ENCODE data around the gene ZBTB38.
A peak's percentile ranks its signal among the peaks of the same experiment; 100 is the strongest.

The ZBTB38 gene

DNA sequence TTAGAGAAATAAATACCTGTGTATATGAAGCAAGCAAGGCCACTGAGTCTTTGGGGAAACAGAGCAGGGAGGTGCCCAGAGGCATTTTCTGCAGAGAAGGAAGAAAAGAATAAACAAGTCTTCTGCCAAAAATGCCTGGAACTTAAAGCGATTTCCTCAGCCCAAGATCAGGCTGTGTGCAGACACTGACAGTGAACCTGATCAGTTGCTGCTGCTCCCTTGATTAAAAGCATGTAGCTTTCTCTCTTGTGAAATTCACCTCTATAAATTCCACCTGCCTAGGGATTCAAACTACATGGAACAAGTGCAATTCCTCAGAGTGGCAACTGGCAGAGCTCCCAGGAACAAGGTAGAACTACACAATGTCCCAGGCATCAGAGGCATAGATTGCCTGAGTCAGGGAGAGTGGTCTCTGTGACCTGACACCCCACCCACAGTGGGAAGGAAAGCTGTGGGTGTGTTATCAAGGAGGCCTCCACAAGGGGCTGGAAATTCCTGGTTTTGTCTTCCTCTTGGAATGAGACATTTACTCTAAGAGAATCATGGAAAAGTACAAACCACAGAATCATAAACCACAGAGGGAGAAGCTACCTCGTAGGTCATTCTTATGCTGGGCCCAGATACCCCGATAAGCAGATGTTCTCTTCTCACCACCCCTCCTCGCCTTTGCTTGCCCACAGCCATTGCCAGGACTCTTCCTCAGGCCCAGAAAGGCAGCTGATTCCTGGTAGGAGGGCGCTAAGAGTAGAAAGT is 1.8 kb upstream of the ZBTB38 start:
- Histone ChIP-seq H3K4me3 (ENCODE audit: insufficient read depth, low read depth, low read length, poor library complexity, severe bottlenecking) (no peak overlapping the region), H3K4me1 (ENCODE audit: control insufficient read depth, insufficient read depth, low read length, poor library complexity, severe bottlenecking) (no peaks in the 10 kb centered on the region), H3K27ac (ENCODE audit: insufficient read depth, low read length, poor library complexity, severe bottlenecking) (no peak overlapping the region), H3K27me3 (replicated peaks; ENCODE audit: control insufficient read depth, insufficient read depth, low read length, poor library complexity, severe bottlenecking) (no peaks in the 10 kb centered on the region), H3K9me3 (ENCODE audit: control insufficient read depth, low read length) (no peaks in the 10 kb centered on the region), H3K36me3 (ENCODE audit: control insufficient read depth, insufficient read depth, low read length) (no peaks in the 10 kb centered on the region)
- no peak for DNase-seq

DNA sequence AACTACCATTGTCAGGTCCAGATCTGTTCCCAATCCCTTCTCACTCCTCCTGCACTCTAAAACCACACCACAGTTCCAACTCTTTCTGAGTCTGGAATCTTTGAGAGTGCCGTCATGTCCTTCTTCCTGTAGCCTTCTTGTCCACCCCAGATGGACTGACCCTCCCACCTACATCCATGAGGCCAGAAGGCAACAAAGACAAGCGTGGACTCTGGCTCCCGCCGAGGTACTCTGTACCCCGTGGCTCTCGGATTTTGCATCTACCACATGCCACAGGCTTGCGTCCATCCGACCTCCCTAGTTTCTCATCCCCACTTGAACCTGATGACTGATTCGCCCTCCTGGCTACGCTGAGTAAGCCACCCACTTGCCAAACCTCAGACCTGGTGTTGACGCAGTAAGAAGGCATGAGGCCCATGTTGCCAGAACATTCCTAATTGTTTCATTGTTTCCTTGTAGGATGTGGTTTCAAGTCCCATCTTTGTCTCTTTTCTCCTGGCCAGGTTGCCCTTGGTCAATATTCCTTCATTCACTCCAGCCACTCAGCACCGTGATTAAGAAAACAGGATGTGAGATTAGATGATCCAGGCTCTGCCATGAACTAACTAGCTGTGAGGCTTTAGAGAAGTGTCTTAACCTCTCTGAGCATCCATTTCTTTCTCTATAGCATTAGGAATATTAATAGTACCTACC is 1.1 kb upstream of the ZBTB38 start:
- no peak for DNase-seq
- H3K4me1 ChIP-seq (ENCODE audit: control insufficient read depth, insufficient read depth, low read length, poor library complexity, severe bottlenecking), result no peaks in the 10 kb centered on the region
- H3K27me3 ChIP-seq (replicated peaks; ENCODE audit: control insufficient read depth, insufficient read depth, low read length, poor library complexity, severe bottlenecking), result no peaks in the 10 kb centered on the region
- H3K4me3 ChIP-seq (ENCODE audit: insufficient read depth, low read depth, low read length, poor library complexity, severe bottlenecking), result no peak overlapping the region
- H3K36me3 ChIP-seq (ENCODE audit: control insufficient read depth, insufficient read depth, low read length), result no peaks in the 10 kb centered on the region
- H3K27ac ChIP-seq (ENCODE audit: insufficient read depth, low read length, poor library complexity, severe bottlenecking), result no peak overlapping the region
- H3K9me3 ChIP-seq (ENCODE audit: control insufficient read depth, low read length), result no peaks in the 10 kb centered on the region

DNA sequence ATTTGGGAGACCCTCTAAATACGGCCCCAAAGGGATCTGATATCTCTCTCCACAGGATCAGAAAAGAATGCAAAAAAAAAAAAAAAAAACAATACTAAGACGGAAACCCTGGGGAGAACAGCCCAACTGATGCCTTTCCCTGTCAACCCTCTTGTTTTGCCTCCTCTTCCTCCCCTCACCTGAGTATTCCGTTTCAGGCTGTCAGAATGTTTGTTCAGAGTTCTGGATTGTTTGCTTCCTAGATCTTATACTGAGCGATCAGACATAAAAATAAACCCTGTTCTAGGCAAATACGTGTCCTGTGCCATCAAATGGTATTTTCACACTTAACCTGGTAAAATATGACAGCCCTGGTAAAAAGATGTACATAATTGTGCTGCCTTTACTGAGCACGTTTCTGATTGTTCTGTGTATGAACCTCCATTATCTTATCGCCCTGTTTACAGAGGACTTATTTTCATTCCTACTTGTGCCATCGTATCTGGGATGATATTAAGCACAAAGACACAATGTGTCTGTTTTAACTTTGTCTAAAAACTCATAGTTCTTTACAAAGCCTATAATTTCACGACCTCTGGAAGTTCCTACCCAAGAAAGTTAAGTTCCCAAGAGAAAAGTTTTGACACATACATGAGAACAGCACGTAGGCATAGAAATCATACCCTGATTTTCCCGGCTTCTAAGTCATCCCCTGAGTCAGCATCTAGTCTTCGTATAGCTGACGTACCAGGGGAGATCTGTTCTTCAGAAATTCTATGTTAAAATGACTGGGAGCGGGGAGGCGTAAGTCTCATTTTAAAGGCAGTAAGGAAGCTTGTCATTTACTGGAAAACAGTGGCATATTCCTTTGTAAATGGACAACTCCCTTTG is 856 bp downstream of the ZBTB38 start:
- H3K27ac ChIP-seq (ENCODE audit: insufficient read depth, low read length, poor library complexity, severe bottlenecking), result no peak overlapping the region
- no peak for DNase-seq
- no peaks in the 10 kb centered on the region for H3K9me3 ChIP-seq (ENCODE audit: control insufficient read depth, low read length)
- H3K4me3 ChIP-seq (ENCODE audit: insufficient read depth, low read depth, low read length, poor library complexity, severe bottlenecking), result no peak overlapping the region
- H3K36me3 ChIP-seq (ENCODE audit: control insufficient read depth, insufficient read depth, low read length), result no peaks in the 10 kb centered on the region
- no peaks in the 10 kb centered on the region for H3K4me1 ChIP-seq (ENCODE audit: control insufficient read depth, insufficient read depth, low read length, poor library complexity, severe bottlenecking)
- no peaks in the 10 kb centered on the region for H3K27me3 ChIP-seq (replicated peaks; ENCODE audit: control insufficient read depth, insufficient read depth, low read length, poor library complexity, severe bottlenecking)

- H3K27ac ChIP-seq (ENCODE audit: insufficient read depth, low read length, poor library complexity, severe bottlenecking), result no peak overlapping the region
- H3K27me3 ChIP-seq (replicated peaks; ENCODE audit: control insufficient read depth, insufficient read depth, low read length, poor library complexity, severe bottlenecking), result no peaks in the 10 kb centered on the region
- H3K4me1 ChIP-seq (ENCODE audit: control insufficient read depth, insufficient read depth, low read length, poor library complexity, severe bottlenecking), result no peaks in the 10 kb centered on the region
- H3K9me3 ChIP-seq (ENCODE audit: control insufficient read depth, low read length), result no peaks in the 10 kb centered on the region
- H3K36me3 ChIP-seq (ENCODE audit: control insufficient read depth, insufficient read depth, low read length), result no peaks in the 10 kb centered on the region
- no peak overlapping the region for H3K4me3 ChIP-seq (ENCODE audit: insufficient read depth, low read depth, low read length, poor library complexity, severe bottlenecking)
- DNase-seq, result peak; percentile 36 to 50 (median 39)
Measured at GRCh38 chr3:141370065-141370533, 1.8 kb downstream of the ZBTB38 start.

DNA sequence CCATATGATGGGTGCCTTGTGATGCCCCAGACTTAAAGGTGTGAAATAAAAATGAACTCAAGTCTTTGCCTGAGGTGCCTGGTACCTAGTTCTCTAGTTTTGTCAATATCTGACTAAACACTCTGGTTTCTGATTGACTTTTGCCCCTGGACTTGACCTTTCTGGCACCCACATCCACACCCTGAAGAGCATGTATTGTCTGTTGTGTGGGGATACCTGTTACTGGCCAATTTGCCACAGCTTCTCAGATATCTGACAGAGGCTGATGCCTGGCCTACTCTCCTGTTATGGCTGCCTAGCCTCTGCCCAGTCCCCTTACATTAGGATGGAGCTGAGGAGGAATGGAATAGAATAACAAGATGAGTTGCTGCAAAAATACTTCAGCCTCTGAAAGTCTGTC is 3.6 kb downstream of the ZBTB38 start:
- Histone ChIP-seq H3K9me3 (ENCODE audit: control insufficient read depth, low read length) (no peaks in the 10 kb centered on the region), H3K4me3 (ENCODE audit: insufficient read depth, low read depth, low read length, poor library complexity, severe bottlenecking) (no peak overlapping the region), H3K27me3 (replicated peaks; ENCODE audit: control insufficient read depth, insufficient read depth, low read length, poor library complexity, severe bottlenecking) (no peaks in the 10 kb centered on the region), H3K36me3 (ENCODE audit: control insufficient read depth, insufficient read depth, low read length) (no peaks in the 10 kb centered on the region), H3K27ac (ENCODE audit: insufficient read depth, low read length, poor library complexity, severe bottlenecking) (no peak overlapping the region), H3K4me1 (ENCODE audit: control insufficient read depth, insufficient read depth, low read length, poor library complexity, severe bottlenecking) (no peaks in the 10 kb centered on the region)
- no peak for DNase-seq

DNA sequence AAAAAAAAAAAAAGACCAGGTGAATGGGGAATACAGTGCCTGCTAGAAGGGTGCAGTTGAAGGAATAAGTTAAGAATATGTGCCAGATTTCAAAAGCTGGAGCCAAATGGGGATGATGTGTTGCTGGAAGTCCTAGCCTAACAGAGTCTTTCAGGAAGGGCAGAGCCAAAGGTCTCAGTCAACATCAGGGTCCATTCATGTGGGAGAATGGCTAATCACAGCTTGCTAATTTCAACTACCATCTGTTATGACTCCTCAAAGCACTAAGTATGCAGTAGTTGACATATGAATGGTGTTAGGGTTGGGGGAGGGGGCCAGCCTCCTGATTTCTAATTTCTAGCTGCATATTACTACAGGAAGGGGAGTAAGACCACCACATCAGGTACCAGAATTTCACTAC is 4.4 kb downstream of the ZBTB38 start:
- no peaks in the 10 kb centered on the region for H3K27me3 ChIP-seq (replicated peaks; ENCODE audit: control insufficient read depth, insufficient read depth, low read length, poor library complexity, severe bottlenecking)
- no peak overlapping the region for H3K27ac ChIP-seq (ENCODE audit: insufficient read depth, low read length, poor library complexity, severe bottlenecking)
- H3K36me3 ChIP-seq (ENCODE audit: control insufficient read depth, insufficient read depth, low read length), result no peaks in the 10 kb centered on the region
- no peak overlapping the region for H3K4me3 ChIP-seq (ENCODE audit: insufficient read depth, low read depth, low read length, poor library complexity, severe bottlenecking)
- H3K4me1 ChIP-seq (ENCODE audit: control insufficient read depth, insufficient read depth, low read length, poor library complexity, severe bottlenecking), result no peaks in the 10 kb centered on the region
- H3K9me3 ChIP-seq (ENCODE audit: control insufficient read depth, low read length), result no peaks in the 10 kb centered on the region
- no peak for DNase-seq

- DNase-seq, result no peak
- no peaks in the 10 kb centered on the region for H3K9me3 ChIP-seq (ENCODE audit: control insufficient read depth, low read length)
- no peak overlapping the region for H3K27ac ChIP-seq (ENCODE audit: insufficient read depth, low read length, poor library complexity, severe bottlenecking)
- no peaks in the 10 kb centered on the region for H3K27me3 ChIP-seq (replicated peaks; ENCODE audit: control insufficient read depth, insufficient read depth, low read length, poor library complexity, severe bottlenecking)
- H3K36me3 ChIP-seq (ENCODE audit: control insufficient read depth, insufficient read depth, low read length), result no peaks in the 10 kb centered on the region
- H3K4me1 ChIP-seq (ENCODE audit: control insufficient read depth, insufficient read depth, low read length, poor library complexity, severe bottlenecking), result no peaks in the 10 kb centered on the region
- H3K4me3 ChIP-seq (ENCODE audit: insufficient read depth, low read depth, low read length, poor library complexity, severe bottlenecking), result no peak overlapping the region
Measured at GRCh38 chr3:141373232-141373631, 4.9 kb downstream of the ZBTB38 start.

DNA sequence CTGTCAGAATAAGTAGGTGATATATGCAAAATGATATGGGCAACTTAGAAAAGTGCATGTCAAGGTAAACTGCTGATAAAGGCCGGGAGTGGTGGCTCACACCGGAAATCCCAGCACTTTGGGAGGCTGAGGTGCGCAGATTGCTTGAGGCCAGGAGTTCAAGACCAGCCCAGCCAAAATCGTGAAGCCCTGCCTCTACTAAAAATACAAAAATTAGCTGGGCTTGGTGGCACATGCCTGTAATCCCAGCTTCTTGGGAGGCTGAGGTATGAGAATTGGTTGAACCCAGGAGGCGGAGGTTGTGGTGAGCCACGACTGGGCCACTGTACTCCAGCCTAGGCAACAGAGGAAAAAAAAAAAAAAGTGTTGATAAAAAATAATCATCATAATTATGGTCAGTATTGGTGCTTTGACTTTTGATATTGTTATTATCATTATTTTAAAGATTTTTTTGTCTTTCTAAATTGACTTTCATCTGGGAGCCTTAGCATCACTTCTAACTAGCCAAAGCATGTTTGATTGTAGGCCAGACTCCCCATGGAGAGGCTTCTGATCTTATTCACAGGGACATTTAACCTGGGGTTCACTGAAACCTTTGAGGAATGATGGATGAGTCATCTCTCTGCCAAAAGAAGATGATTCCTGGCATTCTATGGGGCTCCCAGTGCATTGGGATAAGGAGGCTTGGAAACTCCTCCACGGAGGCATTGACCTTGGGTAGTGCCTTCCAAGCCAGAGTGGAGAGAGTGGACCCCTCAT is 5.6 kb downstream of the ZBTB38 start:
- Histone ChIP-seq H3K4me3 (ENCODE audit: insufficient read depth, low read depth, low read length, poor library complexity, severe bottlenecking) (no peak overlapping the region), H3K27ac (ENCODE audit: insufficient read depth, low read length, poor library complexity, severe bottlenecking) (no peak overlapping the region), H3K36me3 (ENCODE audit: control insufficient read depth, insufficient read depth, low read length) (no peaks in the 10 kb centered on the region), H3K9me3 (ENCODE audit: control insufficient read depth, low read length) (no peaks in the 10 kb centered on the region), H3K27me3 (replicated peaks; ENCODE audit: control insufficient read depth, insufficient read depth, low read length, poor library complexity, severe bottlenecking) (no peaks in the 10 kb centered on the region), H3K4me1 (ENCODE audit: control insufficient read depth, insufficient read depth, low read length, poor library complexity, severe bottlenecking) (no peaks in the 10 kb centered on the region)
- no peak for DNase-seq

DNA sequence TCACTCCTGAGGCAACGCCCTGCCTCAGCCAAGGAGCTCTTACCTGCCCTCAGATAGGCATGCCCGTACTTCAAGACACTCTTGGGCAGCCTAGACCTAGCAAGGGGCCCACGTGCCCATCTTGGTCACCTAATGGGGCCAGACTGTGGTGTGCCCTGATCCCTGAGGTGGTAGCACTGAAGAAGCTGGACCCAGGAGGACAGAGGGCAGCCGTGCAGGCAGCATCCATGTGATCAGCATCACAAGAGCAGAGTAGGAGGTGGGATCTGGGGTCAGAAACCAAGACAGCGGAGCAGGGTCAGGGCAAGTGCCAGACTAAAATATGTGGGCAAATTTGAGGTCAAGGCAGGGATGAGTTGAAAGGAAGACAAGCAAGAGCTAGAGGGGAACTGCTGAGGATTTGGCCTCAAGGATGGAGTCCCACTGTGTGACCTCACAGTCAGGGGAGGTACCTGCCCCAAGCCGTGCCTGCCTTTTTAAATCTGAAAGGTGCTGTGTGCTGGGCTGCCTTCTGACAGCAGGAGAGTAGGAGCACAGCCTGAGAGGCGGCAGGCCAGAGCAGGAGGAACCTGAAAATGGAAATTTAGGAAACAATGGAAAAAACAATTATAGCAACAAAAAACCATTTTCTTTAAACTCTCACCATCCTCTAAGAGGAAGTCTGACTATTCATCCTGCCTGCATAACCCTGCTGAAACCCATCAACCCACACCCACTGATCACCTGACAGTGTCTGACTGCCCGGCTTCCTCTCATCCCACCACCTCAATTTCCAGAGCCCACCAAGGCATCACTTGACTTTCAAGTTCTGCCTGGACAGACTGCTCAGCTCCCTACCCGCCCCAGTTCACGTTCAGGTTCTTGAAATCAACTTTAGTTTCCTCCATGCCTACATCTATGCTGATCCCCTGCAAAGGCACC is 7.3 kb downstream of the ZBTB38 start:
- Histone ChIP-seq H3K4me3 (ENCODE audit: insufficient read depth, low read depth, low read length, poor library complexity, severe bottlenecking) (no peak overlapping the region), H3K36me3 (ENCODE audit: control insufficient read depth, insufficient read depth, low read length) (no peaks in the 10 kb centered on the region), H3K27ac (ENCODE audit: insufficient read depth, low read length, poor library complexity, severe bottlenecking) (no peak overlapping the region), H3K4me1 (ENCODE audit: control insufficient read depth, insufficient read depth, low read length, poor library complexity, severe bottlenecking) (no peaks in the 10 kb centered on the region), H3K27me3 (replicated peaks; ENCODE audit: control insufficient read depth, insufficient read depth, low read length, poor library complexity, severe bottlenecking) (no peaks in the 10 kb centered on the region), H3K9me3 (ENCODE audit: control insufficient read depth, low read length) (no peaks in the 10 kb centered on the region)
- no peak for DNase-seq
